ENCODE measurements around the gene ARHGAP15.

ARHGAP15 gene

DNA sequence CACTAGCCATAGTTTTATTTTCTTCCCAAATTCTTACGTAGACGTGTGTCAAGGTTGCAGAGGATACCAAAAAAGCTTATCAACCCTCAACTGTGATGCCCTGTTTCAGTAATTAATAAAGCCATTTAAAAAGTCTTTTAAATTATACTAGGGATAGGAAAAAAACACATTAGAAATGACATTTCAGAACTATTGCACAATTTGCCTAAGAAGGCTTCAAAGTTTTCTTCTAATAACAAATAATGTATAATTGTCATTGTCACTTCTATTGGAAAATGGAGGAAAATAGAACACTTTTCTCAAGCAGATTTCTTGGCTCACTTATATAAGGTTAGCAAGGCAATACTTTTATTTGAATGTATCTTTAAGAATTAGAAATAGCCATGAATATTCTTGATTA, 253.8 kb downstream of the ARHGAP15 start:
- no peak for TF ChIP-seq CREB1 (IDR thresholded peaks at IDR 0.05; ENCODE audit: low read depth)
- TF ChIP-seq, protein P1, sequence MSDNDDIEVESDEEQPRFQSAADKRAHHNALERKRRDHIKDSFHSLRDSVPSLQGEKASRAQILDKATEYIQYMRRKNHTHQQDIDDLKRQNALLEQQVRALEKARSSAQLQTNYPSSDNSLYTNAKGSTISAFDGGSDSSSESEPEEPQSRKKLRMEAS (IDR thresholded peaks at IDR 0.05): no peak
- no peak for TF ChIP-seq TEAD4 (IDR thresholded peaks at IDR 0.05)
- no peak for TF ChIP-seq NFIC (IDR thresholded peaks at IDR 0.05)
- TF ChIP-seq, protein P2, sequence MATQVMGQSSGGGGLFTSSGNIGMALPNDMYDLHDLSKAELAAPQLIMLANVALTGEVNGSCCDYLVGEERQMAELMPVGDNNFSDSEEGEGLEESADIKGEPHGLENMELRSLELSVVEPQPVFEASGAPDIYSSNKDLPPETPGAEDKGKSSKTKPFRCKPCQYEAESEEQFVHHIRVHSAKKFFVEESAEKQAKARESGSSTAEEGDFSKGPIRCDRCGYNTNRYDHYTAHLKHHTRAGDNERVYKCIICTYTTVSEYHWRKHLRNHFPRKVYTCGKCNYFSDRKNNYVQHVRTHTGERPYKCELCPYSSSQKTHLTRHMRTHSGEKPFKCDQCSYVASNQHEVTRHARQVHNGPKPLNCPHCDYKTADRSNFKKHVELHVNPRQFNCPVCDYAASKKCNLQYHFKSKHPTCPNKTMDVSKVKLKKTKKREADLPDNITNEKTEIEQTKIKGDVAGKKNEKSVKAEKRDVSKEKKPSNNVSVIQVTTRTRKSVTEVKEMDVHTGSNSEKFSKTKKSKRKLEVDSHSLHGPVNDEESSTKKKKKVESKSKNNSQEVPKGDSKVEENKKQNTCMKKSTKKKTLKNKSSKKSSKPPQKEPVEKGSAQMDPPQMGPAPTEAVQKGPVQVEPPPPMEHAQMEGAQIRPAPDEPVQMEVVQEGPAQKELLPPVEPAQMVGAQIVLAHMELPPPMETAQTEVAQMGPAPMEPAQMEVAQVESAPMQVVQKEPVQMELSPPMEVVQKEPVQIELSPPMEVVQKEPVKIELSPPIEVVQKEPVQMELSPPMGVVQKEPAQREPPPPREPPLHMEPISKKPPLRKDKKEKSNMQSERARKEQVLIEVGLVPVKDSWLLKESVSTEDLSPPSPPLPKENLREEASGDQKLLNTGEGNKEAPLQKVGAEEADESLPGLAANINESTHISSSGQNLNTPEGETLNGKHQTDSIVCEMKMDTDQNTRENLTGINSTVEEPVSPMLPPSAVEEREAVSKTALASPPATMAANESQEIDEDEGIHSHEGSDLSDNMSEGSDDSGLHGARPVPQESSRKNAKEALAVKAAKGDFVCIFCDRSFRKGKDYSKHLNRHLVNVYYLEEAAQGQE (IDR thresholded peaks at IDR 0.05; ENCODE audit: low read depth): no peak
- TF ChIP-seq EGR1 (IDR thresholded peaks at IDR 0.05): no peak
- TF ChIP-seq EP300 (IDR thresholded peaks at IDR 0.05; ENCODE audit: borderline replicate concordance): no peak

GRCh38 chr2:143384111-143384510, 254.9 kb downstream of the ARHGAP15 start:
- no peak for TF ChIP-seq CEBPB (IDR thresholded peaks at IDR 0.05)
- TF ChIP-seq EP300 (IDR thresholded peaks at IDR 0.05; ENCODE audit: borderline replicate concordance): no peak
- no peak for TF ChIP-seq TEAD4 (IDR thresholded peaks at IDR 0.05)
- no peak for TF ChIP-seq YY1 (IDR thresholded peaks at IDR 0.05; ENCODE audit: low read depth)
- TF ChIP-seq TAF1 (IDR thresholded peaks at IDR 0.05; ENCODE audit: low read depth): no peak
- TF ChIP-seq EGR1 (IDR thresholded peaks at IDR 0.05): no peak
- no peak for TF ChIP-seq NFIC (IDR thresholded peaks at IDR 0.05)
- no peak for TF ChIP-seq TCF12 (IDR thresholded peaks at IDR 0.05; ENCODE audit: low read depth)
- no peak for TF ChIP-seq ZBTB7A (IDR thresholded peaks at IDR 0.05; ENCODE audit: low read depth)
- TF ChIP-seq, protein P2 (IDR thresholded peaks at IDR 0.05; ENCODE audit: low read depth): no peak
- no peak for TF ChIP-seq USF1 (IDR thresholded peaks at IDR 0.05)
- no peak for TF ChIP-seq RAD21 (IDR thresholded peaks at IDR 0.05; ENCODE audit: low read depth)
- TF ChIP-seq CREB1 (IDR thresholded peaks at IDR 0.05; ENCODE audit: low read depth): no peak

DNA sequence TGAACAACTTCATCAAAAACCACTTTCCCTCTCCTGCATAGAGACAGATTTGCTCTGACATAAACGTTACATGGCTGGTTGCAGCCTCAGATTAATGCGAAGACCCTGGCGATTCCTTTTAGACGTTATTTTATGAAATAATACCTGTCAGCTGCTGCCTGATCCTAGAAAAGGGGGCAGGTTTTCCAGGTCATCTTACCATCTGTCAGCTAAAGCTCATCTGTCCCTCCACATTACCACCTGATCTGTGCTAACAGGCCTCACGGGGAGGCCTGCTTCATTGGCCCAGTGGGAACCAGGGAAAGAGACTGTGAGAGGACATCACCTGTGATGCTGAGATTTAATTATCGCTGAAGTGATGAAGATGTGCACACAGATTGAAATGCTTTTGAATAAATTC, 261.0 kb downstream of the ARHGAP15 start:
- TF ChIP-seq CREB1 (IDR thresholded peaks at IDR 0.05; ENCODE audit: low read depth) (no peak), FOXM1 (IDR thresholded peaks at IDR 0.05; ENCODE audit: borderline replicate concordance, low read depth) (no peak), USF1 (IDR thresholded peaks at IDR 0.05) (no peak), TEAD4 (IDR thresholded peaks at IDR 0.05) (no peak), YY1 (IDR thresholded peaks at IDR 0.05; ENCODE audit: low read depth) (no peak), RAD21 (IDR thresholded peaks at IDR 0.05; ENCODE audit: low read depth) (no peak), ZBTB7A (IDR thresholded peaks at IDR 0.05; ENCODE audit: low read depth) (no peak), EP300 (IDR thresholded peaks at IDR 0.05; ENCODE audit: borderline replicate concordance) (no peak), TAF1 (IDR thresholded peaks at IDR 0.05; ENCODE audit: low read depth) (no peak), NFIC (IDR thresholded peaks at IDR 0.05) (no peak), EGR1 (IDR thresholded peaks at IDR 0.05) (no peak), CEBPB (IDR thresholded peaks at IDR 0.05) (no peak), TCF12 (IDR thresholded peaks at IDR 0.05; ENCODE audit: low read depth) (no peak)
- TF ChIP-seq, protein P1 (IDR thresholded peaks at IDR 0.05): no peak
- TF ChIP-seq, protein P2 (IDR thresholded peaks at IDR 0.05; ENCODE audit: low read depth): no peak

- TF ChIP-seq YY1 (IDR thresholded peaks at IDR 0.05; ENCODE audit: low read depth) (no peak), CREB1 (IDR thresholded peaks at IDR 0.05; ENCODE audit: low read depth) (no peak), TCF12 (IDR thresholded peaks at IDR 0.05; ENCODE audit: low read depth) (no peak), TEAD4 (IDR thresholded peaks at IDR 0.05) (no peak), USF1 (IDR thresholded peaks at IDR 0.05) (no peak), NFIC (IDR thresholded peaks at IDR 0.05) (no peak), EGR1 (IDR thresholded peaks at IDR 0.05) (no peak), CEBPB (IDR thresholded peaks at IDR 0.05) (no peak), FOXM1 (IDR thresholded peaks at IDR 0.05; ENCODE audit: borderline replicate concordance, low read depth) (no peak)
- TF ChIP-seq, protein P1 (IDR thresholded peaks at IDR 0.05): no peak
- TF ChIP-seq, protein P2 (IDR thresholded peaks at IDR 0.05; ENCODE audit: low read depth): no peak
Measured at GRCh38 chr2:143392358-143392757, 263.1 kb downstream of the ARHGAP15 start.

All from Ishikawa (cell line).